ENCODE measurements around the gene FAM241A. TPM values are rescaled to one million over a fixed set of nuclear protein-coding genes. Genes with fewer than 3 reads are reported as not detected.

The FAM241A gene
- total RNA-seq, 1 experiment from 2014 or later = 10.9 TPM

DNA sequence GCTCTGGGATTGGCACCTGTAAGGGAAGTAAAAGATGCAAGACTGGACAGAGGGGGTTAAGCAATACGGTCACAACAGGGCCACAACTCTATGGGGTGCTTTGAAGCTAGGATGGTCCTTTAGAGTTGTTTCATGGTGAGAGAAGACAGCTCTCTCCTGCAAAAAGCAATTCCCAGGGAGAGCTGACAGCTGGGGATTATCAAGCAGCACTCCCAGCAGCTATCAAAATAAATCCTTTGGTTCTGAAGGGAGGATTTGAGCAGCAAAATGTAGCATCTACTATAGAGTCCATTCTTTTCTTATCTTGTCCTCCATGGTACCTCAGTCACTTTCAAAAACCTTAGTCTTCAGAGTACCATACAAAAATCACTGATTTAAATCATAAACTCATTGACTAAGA lies 51.2 kb downstream of the FAM241A start:
- intact Hi-C loops (cut with micrococcal nuclease) = no loop called here

GRCh38 chr4:112199041-112199440 lies 53.8 kb downstream of the FAM241A start:
- Mint-ChIP-seq H3K27me3 (ENCODE audit: insufficient read depth, unreplicated experiment) (no peaks in the 10 kb centered on the region), H3K36me3 (ENCODE audit: insufficient read depth, unreplicated experiment) (no peaks in the 10 kb centered on the region), H3K9me3 (ENCODE audit: unreplicated experiment) (no peaks in the 10 kb centered on the region), H3K4me1 (ENCODE audit: insufficient read depth, unreplicated experiment) (peaks cover 8% of the 10 kb centered on the region), H3K4me3 (ENCODE audit: unreplicated experiment) (no peak overlapping the region), H3K27ac (ENCODE audit: low read depth, unreplicated experiment) (no peak overlapping the region)
- ChIA-PET POLR2A (no interaction called here), CTCF (interaction anchor here (1.8 kb wide), 1 partner anchor 100 kb away, joined by 9 read pairs; no protein-coding TSS in a partner anchor)
- TF ChIP-seq, protein P1, sequence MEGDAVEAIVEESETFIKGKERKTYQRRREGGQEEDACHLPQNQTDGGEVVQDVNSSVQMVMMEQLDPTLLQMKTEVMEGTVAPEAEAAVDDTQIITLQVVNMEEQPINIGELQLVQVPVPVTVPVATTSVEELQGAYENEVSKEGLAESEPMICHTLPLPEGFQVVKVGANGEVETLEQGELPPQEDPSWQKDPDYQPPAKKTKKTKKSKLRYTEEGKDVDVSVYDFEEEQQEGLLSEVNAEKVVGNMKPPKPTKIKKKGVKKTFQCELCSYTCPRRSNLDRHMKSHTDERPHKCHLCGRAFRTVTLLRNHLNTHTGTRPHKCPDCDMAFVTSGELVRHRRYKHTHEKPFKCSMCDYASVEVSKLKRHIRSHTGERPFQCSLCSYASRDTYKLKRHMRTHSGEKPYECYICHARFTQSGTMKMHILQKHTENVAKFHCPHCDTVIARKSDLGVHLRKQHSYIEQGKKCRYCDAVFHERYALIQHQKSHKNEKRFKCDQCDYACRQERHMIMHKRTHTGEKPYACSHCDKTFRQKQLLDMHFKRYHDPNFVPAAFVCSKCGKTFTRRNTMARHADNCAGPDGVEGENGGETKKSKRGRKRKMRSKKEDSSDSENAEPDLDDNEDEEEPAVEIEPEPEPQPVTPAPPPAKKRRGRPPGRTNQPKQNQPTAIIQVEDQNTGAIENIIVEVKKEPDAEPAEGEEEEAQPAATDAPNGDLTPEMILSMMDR (IDR thresholded peaks at IDR 0.05; ENCODE audit: unreplicated experiment) = no peak
- DNase-seq (ENCODE audit: unreplicated experiment) = no peak
- no TSS peak for BruUV-seq (replicated peaks)
- intact Hi-C loops (cut with micrococcal nuclease) = no loop called here

More for the DNA sequence above, 51.2 kb downstream of the FAM241A start:
- no peak for DNase-seq (ENCODE audit: unreplicated experiment)
- H3K36me3 Mint-ChIP-seq (ENCODE audit: insufficient read depth, unreplicated experiment) = no peaks in the 10 kb centered on the region
- BruUV-seq (replicated peaks) = no TSS peak
- ChIA-PET CTCF (interaction anchor here (1.2 kb wide), 1 partner anchor 97 kb away, joined by 6 read pairs; no protein-coding TSS in a partner anchor), POLR2A (no interaction called here)
- TF ChIP-seq, protein P1 (IDR thresholded peaks at IDR 0.05; ENCODE audit: unreplicated experiment) = no peak
- peaks cover 8% of the 10 kb centered on the region for H3K4me1 Mint-ChIP-seq (ENCODE audit: insufficient read depth, unreplicated experiment)
- no peaks in the 10 kb centered on the region for H3K9me3 Mint-ChIP-seq (ENCODE audit: unreplicated experiment)
- H3K27me3 Mint-ChIP-seq (ENCODE audit: insufficient read depth, unreplicated experiment) = no peaks in the 10 kb centered on the region
- no peak overlapping the region for H3K27ac Mint-ChIP-seq (ENCODE audit: low read depth, unreplicated experiment)
- no peak overlapping the region for H3K4me3 Mint-ChIP-seq (ENCODE audit: unreplicated experiment)

DNA sequence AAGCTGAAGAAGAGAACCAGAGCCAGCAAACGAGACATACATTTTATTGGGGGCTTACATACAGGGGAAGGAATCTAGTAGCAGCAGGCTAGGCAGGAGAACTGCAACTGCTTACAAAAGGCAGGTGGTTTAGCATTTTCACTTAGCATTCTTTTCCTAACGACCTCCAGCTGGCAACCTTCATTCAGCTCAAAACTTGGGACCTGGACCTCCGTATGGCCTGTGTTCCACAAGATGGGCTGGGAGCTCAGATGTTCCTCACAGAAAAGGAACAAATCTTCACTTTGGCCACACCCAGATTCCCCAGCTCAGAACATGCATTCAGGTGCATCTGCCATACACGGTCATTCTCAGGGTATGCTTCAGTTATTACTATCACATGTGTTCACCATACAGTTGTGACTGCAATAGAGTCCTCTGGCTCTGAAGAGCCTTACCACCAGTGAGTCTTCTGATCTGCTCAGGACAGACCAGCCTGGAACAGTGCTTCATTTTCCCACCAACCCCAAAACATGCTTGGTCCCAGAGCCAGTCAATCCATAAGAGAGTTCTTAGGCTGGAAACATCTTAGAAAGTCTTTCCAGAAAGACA lies 56.8 kb downstream of the FAM241A start:
- no peaks in the 10 kb centered on the region for H3K27me3 Mint-ChIP-seq (ENCODE audit: insufficient read depth, unreplicated experiment)
- TF ChIP-seq, protein P1 (IDR thresholded peaks at IDR 0.05; ENCODE audit: unreplicated experiment) = no peak
- peaks cover 8% of the 10 kb centered on the region for H3K4me1 Mint-ChIP-seq (ENCODE audit: insufficient read depth, unreplicated experiment)
- DNase-seq (ENCODE audit: unreplicated experiment) = no peak
- no peaks in the 10 kb centered on the region for H3K9me3 Mint-ChIP-seq (ENCODE audit: unreplicated experiment)
- ChIA-PET CTCF (no interaction called here), POLR2A (no interaction called here)
- no peaks in the 10 kb centered on the region for H3K36me3 Mint-ChIP-seq (ENCODE audit: insufficient read depth, unreplicated experiment)
- intact Hi-C loops (cut with micrococcal nuclease) = no loop called here
- H3K27ac Mint-ChIP-seq (ENCODE audit: low read depth, unreplicated experiment) = no peak overlapping the region
- H3K4me3 Mint-ChIP-seq (ENCODE audit: unreplicated experiment) = no peak overlapping the region
- BruUV-seq (replicated peaks) = no TSS peak

DNA sequence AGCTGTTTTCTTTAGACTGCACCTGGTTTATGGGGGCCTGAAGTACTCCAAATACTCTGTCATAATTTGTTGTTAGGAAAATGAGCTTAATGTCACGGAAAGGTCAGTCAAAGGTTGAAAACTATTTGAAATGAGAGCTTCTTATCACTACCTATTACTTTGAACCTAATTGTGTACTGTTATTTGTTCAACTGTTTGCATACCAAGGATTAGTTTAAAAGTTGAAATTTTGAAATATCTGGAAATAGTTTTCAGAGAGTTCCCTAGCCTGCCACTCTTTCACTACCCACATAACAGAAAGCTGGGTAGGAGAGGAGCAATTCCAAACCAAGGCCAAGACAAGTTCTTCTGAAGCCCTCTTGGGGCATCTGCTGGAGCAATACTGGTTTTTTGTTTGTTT lies 58.3 kb downstream of the FAM241A start:
- H3K27ac Mint-ChIP-seq (ENCODE audit: low read depth, unreplicated experiment) = no peak overlapping the region
- H3K9me3 Mint-ChIP-seq (ENCODE audit: unreplicated experiment) = no peaks in the 10 kb centered on the region
- POLR2A ChIA-PET = interaction anchor here (0.6 kb wide), 1 partner anchor 19 kb away, joined by 4 read pairs; no protein-coding TSS in a partner anchor
- no peak for DNase-seq (ENCODE audit: unreplicated experiment)
- CTCF ChIA-PET = interaction anchor here (0.6 to 1.1 kb wide), 5 partner anchors 15 to 105 kb away, joined by 3 read pairs; no protein-coding TSS in a partner anchor
- BruUV-seq (replicated peaks) = no TSS peak
- H3K27me3 Mint-ChIP-seq (ENCODE audit: insufficient read depth, unreplicated experiment) = no peaks in the 10 kb centered on the region
- peaks cover 8% of the 10 kb centered on the region for H3K4me1 Mint-ChIP-seq (ENCODE audit: insufficient read depth, unreplicated experiment)
- intact Hi-C loops (cut with micrococcal nuclease) = no loop called here
- H3K36me3 Mint-ChIP-seq (ENCODE audit: insufficient read depth, unreplicated experiment) = no peaks in the 10 kb centered on the region
- no peak overlapping the region for H3K4me3 Mint-ChIP-seq (ENCODE audit: unreplicated experiment)
- TF ChIP-seq, protein P1 (IDR thresholded peaks at IDR 0.05; ENCODE audit: unreplicated experiment) = no peak
